ENCODE results near the gene TSFM.

DNA sequence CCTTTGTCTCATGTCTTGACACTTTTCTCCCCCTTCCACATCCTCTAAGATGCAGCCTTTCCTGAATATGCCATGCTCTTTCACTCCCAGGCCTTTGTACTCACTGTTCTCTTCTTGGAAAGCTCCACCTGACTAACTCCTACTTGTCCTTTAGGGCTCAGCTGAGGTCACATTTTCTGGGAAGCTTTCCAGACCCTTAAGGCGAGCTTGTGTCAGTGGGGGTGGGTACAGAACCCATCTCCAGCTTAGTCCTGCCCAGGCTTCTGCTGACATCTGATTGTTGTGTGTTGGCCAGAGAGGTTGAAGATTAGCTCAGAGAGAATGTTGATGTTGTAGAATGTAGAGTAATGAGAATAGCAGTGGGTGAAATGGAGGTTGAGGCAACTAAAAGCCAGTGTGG is 2.9 kb upstream of the TSFM start:
- TF ChIP-seq, protein P1, sequence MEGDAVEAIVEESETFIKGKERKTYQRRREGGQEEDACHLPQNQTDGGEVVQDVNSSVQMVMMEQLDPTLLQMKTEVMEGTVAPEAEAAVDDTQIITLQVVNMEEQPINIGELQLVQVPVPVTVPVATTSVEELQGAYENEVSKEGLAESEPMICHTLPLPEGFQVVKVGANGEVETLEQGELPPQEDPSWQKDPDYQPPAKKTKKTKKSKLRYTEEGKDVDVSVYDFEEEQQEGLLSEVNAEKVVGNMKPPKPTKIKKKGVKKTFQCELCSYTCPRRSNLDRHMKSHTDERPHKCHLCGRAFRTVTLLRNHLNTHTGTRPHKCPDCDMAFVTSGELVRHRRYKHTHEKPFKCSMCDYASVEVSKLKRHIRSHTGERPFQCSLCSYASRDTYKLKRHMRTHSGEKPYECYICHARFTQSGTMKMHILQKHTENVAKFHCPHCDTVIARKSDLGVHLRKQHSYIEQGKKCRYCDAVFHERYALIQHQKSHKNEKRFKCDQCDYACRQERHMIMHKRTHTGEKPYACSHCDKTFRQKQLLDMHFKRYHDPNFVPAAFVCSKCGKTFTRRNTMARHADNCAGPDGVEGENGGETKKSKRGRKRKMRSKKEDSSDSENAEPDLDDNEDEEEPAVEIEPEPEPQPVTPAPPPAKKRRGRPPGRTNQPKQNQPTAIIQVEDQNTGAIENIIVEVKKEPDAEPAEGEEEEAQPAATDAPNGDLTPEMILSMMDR (IDR thresholded peaks at IDR 0.05), result no peak
- no peak for TF ChIP-seq POLR2A (IDR thresholded peaks at IDR 0.05)
